Tibial nerve (tissue), 4 donors: Measurements from ENCODE around the gene LRRC4C. TPM values are rescaled to one million over a fixed set of nuclear protein-coding genes. Genes with fewer than 3 reads are reported as not detected.

Source experiments
- DNase-seq, 2 donors: peaks; one replicate each; pipeline ENCODE4 v3.0.0-alpha.2; 2019; ENCODE audit warnings: low spot score in 2 of 2
- H3K27ac ChIP-seq, 4 donors: fragments of 200-600 bp; sonication (generic) in 3 of 4; one replicate each; pipeline ENCODE4 v1.5.1; 2017 to 2019; ENCODE audit warnings: mild to moderate bottlenecking in 1 of 4
- H3K27me3 ChIP-seq, 2 donors: fragments of 200-600 bp; sonication (generic) in 1 of 2; one replicate each; pipeline versions ENCODE4 v1.5.1 to v1.6.0; 2017 to 2019
- H3K36me3 ChIP-seq, 3 donors: fragments of 200-600 bp; sonication (generic); one replicate each; pipeline ENCODE4 v1.5.1; 2018 to 2019
- H3K4me1 ChIP-seq, 4 donors: fragments of 200-600 bp; sonication (generic) in 3 of 4; one replicate each; pipeline ENCODE4 v1.5.1; 2017 to 2019
- H3K4me3 ChIP-seq, 4 donors: fragments of 200-600 bp; sonication (generic) in 3 of 4; one replicate each; pipeline ENCODE4 v1.5.1; 2017 to 2019; ENCODE audit warnings: mild to moderate bottlenecking in 1 of 4, moderate library complexity in 1 of 4
- H3K9me3 ChIP-seq, 4 donors: fragments of 200-600 bp; sonication (generic) in 3 of 4; one replicate each; pipeline ENCODE4 v1.5.1; 2017 to 2019
- CTCF ChIP-seq, 5 experiments: fragments of 200-600 bp in 3 of 5; fragments of 450-650 bp in 2 of 5; sonication (generic) in 3 of 5; IDR thresholded peaks; one replicate each; pipeline ENCODE4 v1.5.1; 2016 to 2019; ENCODE audit warnings: antibody characterized with exemption in 5 of 5, mild to moderate bottlenecking in 3 of 5, moderate library complexity in 2 of 5
- EP300 ChIP-seq, 2 donors: sonication (generic); formaldehyde crosslinking; IDR thresholded peaks; one replicate each; pipeline ENCODE4 v1.6.1; 2017; ENCODE audit warnings: antibody characterized with exemption in 2 of 2, mild to moderate bottlenecking in 1 of 2
- POLR2A ChIP-seq, 2 donors: fragments of 450-650 bp; IDR thresholded peaks; one replicate each; pipeline ENCODE4 v1.6.1; 2017; ENCODE audit warnings: antibody characterized with exemption in 2 of 2, mild to moderate bottlenecking in 2 of 2, moderate library complexity in 2 of 2
- whole genome bisulfite sequencing, 2 donors: methylation state at CpG; one replicate each; pipeline ENCODE4 v1.1.5; 2018; 5-methylcytosine and 5-hydroxymethylcytosine counted together
- total RNA-seq, 4 donors: library from RNA; depleted of rRNA; stranded (reverse); fragments of >200 nt; gene quantifications; one replicate each; pipeline ENCODE4 v1.1.0, GENCODE V29; 2016

LRRC4C gene
- total RNA-seq, 4 donors from 2014 or later = 7.1 to 15.7 (median 8.4) TPM

- H3K27ac ChIP-seq = no peak overlapping the region
- TF ChIP-seq POLR2A (IDR thresholded peaks at IDR 0.05) (no peak), CTCF (IDR thresholded peaks at IDR 0.05) (no peak), EP300 (IDR thresholded peaks at IDR 0.05) (no peak)
- no peaks in the 10 kb centered on the region for H3K27me3 ChIP-seq
- no peak overlapping the region for H3K4me3 ChIP-seq
- WGBS, 2 donors = 7 to 10% methylated on average over 1 of the region's 1 CpG
- H3K9me3 ChIP-seq = peaks cover 0 to 11% (median 5%) of the 10 kb centered on the region in 4 donors
- DNase-seq = no peak
- no peaks in the 10 kb centered on the region for H3K4me1 ChIP-seq
- no peaks in the 10 kb centered on the region for H3K36me3 ChIP-seq
Observed at GRCh38 chr11:40125054-40125453, 1334.4 kb downstream of the LRRC4C start.

DNA sequence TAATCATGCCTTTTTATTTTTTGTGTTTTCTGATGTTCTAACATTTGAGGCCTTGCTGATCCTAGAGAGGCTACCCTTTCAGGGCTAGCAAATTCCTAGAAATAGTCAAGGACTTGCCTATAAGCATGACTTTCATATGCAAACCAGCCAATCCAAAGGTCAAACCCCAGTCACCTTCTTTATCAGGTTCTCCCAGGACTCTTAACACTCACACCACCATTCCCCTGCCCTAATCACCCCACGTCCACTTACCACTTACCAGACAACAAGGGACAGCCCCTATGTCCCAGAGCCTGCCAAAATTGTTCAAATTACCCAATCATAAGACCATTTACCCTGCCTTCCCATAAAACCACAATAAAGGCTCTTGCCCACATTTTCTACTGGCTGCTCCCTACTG is 1339.8 kb downstream of the LRRC4C start:
- Histone ChIP-seq H3K4me1 (peaks cover 0 to 6% (median 0%) of the 10 kb centered on the region in 4 donors), H3K36me3 (peaks cover 0 to 17% (median 0%) of the 10 kb centered on the region in 3 donors), H3K27me3 (no peaks in the 10 kb centered on the region), H3K27ac (no peak overlapping the region), H3K4me3 (no peak overlapping the region), H3K9me3 (peaks cover 0 to 11% (median 5%) of the 10 kb centered on the region in 4 donors)
- WGBS, 2 donors = 84 to 90% methylated on average over 1 of the region's 1 CpG
- no peak for DNase-seq
- TF ChIP-seq EP300 (IDR thresholded peaks at IDR 0.05) = no peak
- no peak for TF ChIP-seq POLR2A (IDR thresholded peaks at IDR 0.05)
- no peak for TF ChIP-seq CTCF (IDR thresholded peaks at IDR 0.05)

GRCh38 chr11:40118780-40119179 is 1340.7 kb downstream of the LRRC4C start:
- H3K27ac ChIP-seq = no peak overlapping the region
- TF ChIP-seq EP300 (IDR thresholded peaks at IDR 0.05) (no peak), CTCF (IDR thresholded peaks at IDR 0.05) (no peak), POLR2A (IDR thresholded peaks at IDR 0.05) (no peak)
- H3K4me3 ChIP-seq = no peak overlapping the region
- 67 to 72% methylated on average over 2 of the region's 2 CpGs for WGBS, 2 donors
- DNase-seq = no peak
- peaks cover 0 to 6% (median 0%) of the 10 kb centered on the region in 4 donors for H3K4me1 ChIP-seq
- peaks cover 0 to 5% (median 2%) of the 10 kb centered on the region in 4 donors for H3K9me3 ChIP-seq
- peaks cover 0 to 22% (median 0%) of the 10 kb centered on the region in 3 donors for H3K36me3 ChIP-seq
- H3K27me3 ChIP-seq = no peaks in the 10 kb centered on the region

GRCh38 chr11:40118026-40118425 is 1341.4 kb downstream of the LRRC4C start:
- Histone ChIP-seq H3K27me3 (no peaks in the 10 kb centered on the region), H3K9me3 (no peaks in the 10 kb centered on the region), H3K27ac (no peak overlapping the region), H3K4me3 (no peak overlapping the region), H3K36me3 (peaks cover 0 to 22% (median 0%) of the 10 kb centered on the region in 3 donors), H3K4me1 (peaks cover 0 to 6% (median 0%) of the 10 kb centered on the region in 4 donors)
- WGBS, 2 donors = 82 to 84% methylated on average over 1 of the region's 1 CpG
- DNase-seq = no peak
- TF ChIP-seq CTCF (IDR thresholded peaks at IDR 0.05) (no peak), POLR2A (IDR thresholded peaks at IDR 0.05) (no peak), EP300 (IDR thresholded peaks at IDR 0.05) (no peak)

DNA sequence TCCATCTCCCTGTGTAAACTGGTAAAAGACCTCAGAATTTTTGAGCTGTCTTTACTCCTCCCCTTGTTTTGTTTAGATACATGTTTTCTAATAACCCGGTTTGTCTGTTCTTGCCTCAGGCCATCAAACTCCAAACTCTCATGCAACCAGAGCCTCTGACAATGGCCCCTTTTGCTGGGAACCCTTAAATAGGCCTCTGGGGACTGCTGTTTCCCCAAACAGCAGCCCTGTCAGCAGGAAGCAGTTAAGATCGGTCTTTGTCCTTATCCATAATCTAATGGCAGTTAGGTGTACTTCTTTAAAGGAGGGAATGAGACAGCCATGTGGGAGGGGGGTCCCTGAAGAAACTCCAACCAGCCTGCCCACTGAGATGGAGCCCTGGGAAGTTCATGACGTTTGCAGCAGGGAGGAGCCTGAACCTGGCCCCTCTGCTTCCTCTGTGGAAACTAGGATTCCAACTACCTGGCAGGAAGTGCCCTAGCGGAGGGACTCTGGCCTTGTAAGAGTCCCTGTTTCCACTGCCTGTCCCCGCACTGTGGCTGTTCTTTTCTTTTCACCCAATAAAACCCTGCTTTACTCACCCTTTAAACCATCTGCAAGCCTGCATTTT is 1354.4 kb downstream of the LRRC4C start:
- 49 to 55% methylated on average over 4 to 5 of the region's 5 CpGs for WGBS, 2 donors
- Histone ChIP-seq H3K27ac (no peak overlapping the region), H3K4me1 (no peaks in the 10 kb centered on the region), H3K9me3 (peaks cover 0 to 7% (median 0%) of the 10 kb centered on the region in 4 donors), H3K4me3 (no peak overlapping the region), H3K36me3 (no peaks in the 10 kb centered on the region), H3K27me3 (no peaks in the 10 kb centered on the region)
- DNase-seq = no peak
- no peak for TF ChIP-seq EP300 (IDR thresholded peaks at IDR 0.05)
- no peak for TF ChIP-seq POLR2A (IDR thresholded peaks at IDR 0.05)
- TF ChIP-seq CTCF (IDR thresholded peaks at IDR 0.05) = no peak
